ENCODE data around the gene IL4R. TPM values are rescaled to one million over a fixed set of nuclear protein-coding genes. Genes with fewer than 3 reads are reported as not detected.

IL4R gene
- total RNA-seq, 1 experiment from 2014 or later = 28.6 TPM

DNA sequence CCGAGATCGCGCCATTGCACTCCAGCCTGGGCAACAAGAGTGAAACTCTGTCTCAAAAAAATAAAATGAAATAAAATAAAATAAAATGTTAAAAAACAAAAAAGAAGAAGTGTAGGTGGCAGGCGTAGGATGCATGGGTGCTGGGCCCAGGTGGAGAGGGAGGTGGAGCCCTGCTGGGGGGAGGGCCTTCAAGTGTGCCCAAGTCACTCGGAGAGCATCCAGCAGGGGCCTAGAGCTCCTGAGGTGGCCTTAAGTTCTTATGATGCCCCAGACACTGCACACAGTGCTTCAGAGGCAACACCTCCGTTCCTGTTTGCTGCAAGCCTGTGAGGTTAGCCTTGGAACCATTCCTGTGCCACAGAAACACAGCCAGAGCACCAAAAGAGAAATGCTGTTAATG is 23.2 kb downstream of the IL4R start:
- no peak overlapping the region for H2BK20ac ChIP-seq (ENCODE audit: low read depth, low read length, poor library complexity, severe bottlenecking)
- no peak overlapping the region for H4K5ac ChIP-seq (ENCODE audit: insufficient read length, low read depth, low read length)
- H3K4me1 ChIP-seq (ENCODE audit: insufficient read depth, low read length) = no peaks in the 10 kb centered on the region
- H3K9me3 ChIP-seq (ENCODE audit: control insufficient read depth, low read depth, low read length) = no peaks in the 10 kb centered on the region
- no peak overlapping the region for H2AK5ac ChIP-seq (ENCODE audit: insufficient read length, low read length)
- Mint-ChIP-seq H3K9me3 (peaks cover 4 to 6% of the 10 kb centered on the region in 2 experiments; a peak in 3 of 5 replicates), H3K27ac (peak overlapping the region in 1 of 3 experiments; percentile 85; a peak in 1 of 7 replicates), H3K4me1 (peaks cover 7% of the 10 kb centered on the region in 2 experiments), H3K27me3 (ENCODE audit: low read depth) (peaks cover 2% of the 10 kb centered on the region; the same call in 1 of the 2 replicates), H3K36me3 (ENCODE audit: insufficient read depth in 1 of 3, low read depth in 3 of 3) (peaks cover 24 to 41% (median 29%) of the 10 kb centered on the region in 3 experiments), H3K4me3 (no peak overlapping the region)
- H4K91ac ChIP-seq (ENCODE audit: insufficient read length, low read depth, low read length) = no peak overlapping the region
- no peak overlapping the region for H3K56ac ChIP-seq (ENCODE audit: insufficient read length, low read depth, low read length)
- WGBS (ENCODE audit: extremely low coverage, insufficient read length, low lambda C conversion rate) = no CpG with 5 or more reads among the region's 6 CpGs
- no peaks in the 10 kb centered on the region for H3K79me1 ChIP-seq (ENCODE audit: insufficient read depth, low read depth, low read length, poor library complexity, severe bottlenecking)
- H3K9ac ChIP-seq (ENCODE audit: extremely low read depth, insufficient read length, low read length) = no peak overlapping the region
- H4K8ac ChIP-seq (replicated peaks; ENCODE audit: insufficient read length, low read depth, low read length) = no peak overlapping the region
- no peak overlapping the region for H3K4ac ChIP-seq (ENCODE audit: low read depth, low read length)
- no peak for DNase-seq
- H3T11ph ChIP-seq (ENCODE audit: low read length) = no peak overlapping the region
- no peaks in the 10 kb centered on the region for H4K20me1 ChIP-seq (ENCODE audit: control insufficient read depth, insufficient read depth, insufficient read length)
- no peak overlapping the region for H2AFZ ChIP-seq (ENCODE audit: low read length)
- TF ChIP-seq, protein P1, sequence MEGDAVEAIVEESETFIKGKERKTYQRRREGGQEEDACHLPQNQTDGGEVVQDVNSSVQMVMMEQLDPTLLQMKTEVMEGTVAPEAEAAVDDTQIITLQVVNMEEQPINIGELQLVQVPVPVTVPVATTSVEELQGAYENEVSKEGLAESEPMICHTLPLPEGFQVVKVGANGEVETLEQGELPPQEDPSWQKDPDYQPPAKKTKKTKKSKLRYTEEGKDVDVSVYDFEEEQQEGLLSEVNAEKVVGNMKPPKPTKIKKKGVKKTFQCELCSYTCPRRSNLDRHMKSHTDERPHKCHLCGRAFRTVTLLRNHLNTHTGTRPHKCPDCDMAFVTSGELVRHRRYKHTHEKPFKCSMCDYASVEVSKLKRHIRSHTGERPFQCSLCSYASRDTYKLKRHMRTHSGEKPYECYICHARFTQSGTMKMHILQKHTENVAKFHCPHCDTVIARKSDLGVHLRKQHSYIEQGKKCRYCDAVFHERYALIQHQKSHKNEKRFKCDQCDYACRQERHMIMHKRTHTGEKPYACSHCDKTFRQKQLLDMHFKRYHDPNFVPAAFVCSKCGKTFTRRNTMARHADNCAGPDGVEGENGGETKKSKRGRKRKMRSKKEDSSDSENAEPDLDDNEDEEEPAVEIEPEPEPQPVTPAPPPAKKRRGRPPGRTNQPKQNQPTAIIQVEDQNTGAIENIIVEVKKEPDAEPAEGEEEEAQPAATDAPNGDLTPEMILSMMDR (conservative IDR thresholded peaks at IDR 0.05) = no peak
- no peak overlapping the region for H2BK120ac ChIP-seq (ENCODE audit: low read depth, low read length, poor library complexity, severe bottlenecking)
- no peak overlapping the region for H3K4me2 ChIP-seq (ENCODE audit: insufficient read depth, insufficient read length, low read length)
- H2BK12ac ChIP-seq (ENCODE audit: insufficient read length, low read depth, low read length) = no peak overlapping the region
- H3K14ac ChIP-seq (ENCODE audit: insufficient read depth, low read length) = no peak overlapping the region; the same call in 1 of the 2 replicates
- H3K27me3 ChIP-seq (ENCODE audit: insufficient read depth, low read length) = no peaks in the 10 kb centered on the region
- H3K18ac ChIP-seq (ENCODE audit: insufficient read length, low read depth, low read length) = no peak overlapping the region
- H3K23ac ChIP-seq (ENCODE audit: insufficient read length, low read depth, low read length) = no peak overlapping the region
- H2BK5ac ChIP-seq (ENCODE audit: insufficient read length, low read length) = no peak overlapping the region
- no peak overlapping the region for H2BK15ac ChIP-seq (ENCODE audit: low read depth, low read length)
- no peaks in the 10 kb centered on the region for H3K23me2 ChIP-seq (ENCODE audit: insufficient read length, low read depth, low read length, poor library complexity, severe bottlenecking)
- no peaks in the 10 kb centered on the region for H3K79me2 ChIP-seq (ENCODE audit: insufficient read depth, low read length)
- H3K27ac ChIP-seq (ENCODE audit: insufficient read length, low read depth, low read length) = no peak overlapping the region
